Loucy (cell line): ENCODE measurements around the gene SDHA.

Experiments
- CTCF ChIP-seq: fragments of 200-600 bp; sonication (generic); conservative IDR thresholded peaks from 2 replicates; pipeline ENCODE4 v1.5.1; 2014; ENCODE audit warnings: mild to moderate bottlenecking, antibody characterized with exemption, low read length
- EZH2phosphoT487 ChIP-seq: fragments of 200-600 bp; IDR thresholded peaks from 2 replicates; pipeline ENCODE4 v1.6.1; 2018; ENCODE audit warnings: antibody characterized with exemption, mild to moderate bottlenecking, moderate library complexity, borderline replicate concordance

GRCh38 chr5:201672-202071, 16.4 kb upstream of the SDHA start:
- TF ChIP-seq CTCF (no peak), EZH2phosphoT487 (no peak)
